Measurements from ENCODE around the gene ZSWIM6.

DNA sequence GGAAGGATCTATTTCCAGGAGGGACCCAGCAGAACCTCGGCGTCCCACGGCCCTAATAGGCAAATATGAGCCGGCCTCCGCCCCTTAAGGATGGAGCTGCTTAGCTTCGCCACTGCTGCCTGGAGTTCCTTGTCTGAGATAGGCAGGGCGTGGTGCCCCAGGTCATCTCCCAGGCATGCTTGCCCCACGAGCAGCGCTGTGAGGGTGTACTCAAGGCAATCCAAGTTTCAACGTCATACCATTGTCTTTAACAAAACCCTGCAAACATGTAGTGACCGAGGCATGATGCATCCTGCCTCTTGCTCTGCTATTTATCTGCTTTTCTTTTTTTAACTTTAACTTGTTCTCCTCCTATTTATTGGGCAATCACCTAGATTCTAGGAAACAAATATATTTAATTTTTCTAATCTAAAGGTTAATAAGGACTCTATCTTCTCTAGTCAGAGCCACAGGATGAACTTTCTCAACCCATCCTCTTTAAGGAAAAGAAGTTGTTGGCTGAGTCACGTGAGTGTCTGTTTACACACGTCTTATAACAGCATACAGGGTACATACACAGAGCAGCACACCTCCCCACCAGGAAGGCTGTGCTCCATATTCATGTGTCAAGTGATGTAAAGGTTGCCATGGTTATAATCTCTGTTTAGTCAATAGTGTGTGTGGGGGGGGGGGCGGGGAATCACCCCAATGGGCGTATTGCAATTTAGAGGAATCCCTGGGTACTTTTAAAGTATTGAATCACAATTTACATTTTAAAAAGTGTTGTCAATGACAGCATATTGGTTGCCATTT, 27.3 kb upstream of the ZSWIM6 start:
- TF ChIP-seq, protein P1, sequence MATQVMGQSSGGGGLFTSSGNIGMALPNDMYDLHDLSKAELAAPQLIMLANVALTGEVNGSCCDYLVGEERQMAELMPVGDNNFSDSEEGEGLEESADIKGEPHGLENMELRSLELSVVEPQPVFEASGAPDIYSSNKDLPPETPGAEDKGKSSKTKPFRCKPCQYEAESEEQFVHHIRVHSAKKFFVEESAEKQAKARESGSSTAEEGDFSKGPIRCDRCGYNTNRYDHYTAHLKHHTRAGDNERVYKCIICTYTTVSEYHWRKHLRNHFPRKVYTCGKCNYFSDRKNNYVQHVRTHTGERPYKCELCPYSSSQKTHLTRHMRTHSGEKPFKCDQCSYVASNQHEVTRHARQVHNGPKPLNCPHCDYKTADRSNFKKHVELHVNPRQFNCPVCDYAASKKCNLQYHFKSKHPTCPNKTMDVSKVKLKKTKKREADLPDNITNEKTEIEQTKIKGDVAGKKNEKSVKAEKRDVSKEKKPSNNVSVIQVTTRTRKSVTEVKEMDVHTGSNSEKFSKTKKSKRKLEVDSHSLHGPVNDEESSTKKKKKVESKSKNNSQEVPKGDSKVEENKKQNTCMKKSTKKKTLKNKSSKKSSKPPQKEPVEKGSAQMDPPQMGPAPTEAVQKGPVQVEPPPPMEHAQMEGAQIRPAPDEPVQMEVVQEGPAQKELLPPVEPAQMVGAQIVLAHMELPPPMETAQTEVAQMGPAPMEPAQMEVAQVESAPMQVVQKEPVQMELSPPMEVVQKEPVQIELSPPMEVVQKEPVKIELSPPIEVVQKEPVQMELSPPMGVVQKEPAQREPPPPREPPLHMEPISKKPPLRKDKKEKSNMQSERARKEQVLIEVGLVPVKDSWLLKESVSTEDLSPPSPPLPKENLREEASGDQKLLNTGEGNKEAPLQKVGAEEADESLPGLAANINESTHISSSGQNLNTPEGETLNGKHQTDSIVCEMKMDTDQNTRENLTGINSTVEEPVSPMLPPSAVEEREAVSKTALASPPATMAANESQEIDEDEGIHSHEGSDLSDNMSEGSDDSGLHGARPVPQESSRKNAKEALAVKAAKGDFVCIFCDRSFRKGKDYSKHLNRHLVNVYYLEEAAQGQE (IDR thresholded peaks at IDR 0.05; ENCODE audit: unreplicated experiment): no peak
- TF ChIP-seq EZH2phosphoT487 (IDR thresholded peaks at IDR 0.05; ENCODE audit: unreplicated experiment): no peak
- TF ChIP-seq, protein P2, sequence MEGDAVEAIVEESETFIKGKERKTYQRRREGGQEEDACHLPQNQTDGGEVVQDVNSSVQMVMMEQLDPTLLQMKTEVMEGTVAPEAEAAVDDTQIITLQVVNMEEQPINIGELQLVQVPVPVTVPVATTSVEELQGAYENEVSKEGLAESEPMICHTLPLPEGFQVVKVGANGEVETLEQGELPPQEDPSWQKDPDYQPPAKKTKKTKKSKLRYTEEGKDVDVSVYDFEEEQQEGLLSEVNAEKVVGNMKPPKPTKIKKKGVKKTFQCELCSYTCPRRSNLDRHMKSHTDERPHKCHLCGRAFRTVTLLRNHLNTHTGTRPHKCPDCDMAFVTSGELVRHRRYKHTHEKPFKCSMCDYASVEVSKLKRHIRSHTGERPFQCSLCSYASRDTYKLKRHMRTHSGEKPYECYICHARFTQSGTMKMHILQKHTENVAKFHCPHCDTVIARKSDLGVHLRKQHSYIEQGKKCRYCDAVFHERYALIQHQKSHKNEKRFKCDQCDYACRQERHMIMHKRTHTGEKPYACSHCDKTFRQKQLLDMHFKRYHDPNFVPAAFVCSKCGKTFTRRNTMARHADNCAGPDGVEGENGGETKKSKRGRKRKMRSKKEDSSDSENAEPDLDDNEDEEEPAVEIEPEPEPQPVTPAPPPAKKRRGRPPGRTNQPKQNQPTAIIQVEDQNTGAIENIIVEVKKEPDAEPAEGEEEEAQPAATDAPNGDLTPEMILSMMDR (conservative IDR thresholded peaks at IDR 0.05; ENCODE audit: low read depth in 2 of 2): no peak
- no peak for TF ChIP-seq EZH2 (IDR thresholded peaks at IDR 0.05; ENCODE audit: low read depth, unreplicated experiment)
- no peak for TF ChIP-seq CREB1 (CRISPR knock-in tag; IDR thresholded peaks at IDR 0.05; ENCODE audit: low read depth)
- TF ChIP-seq STAT1 (IDR thresholded peaks at IDR 0.05; ENCODE audit: unreplicated experiment): no peak
- TF ChIP-seq POLR2AphosphoS5 (IDR thresholded peaks at IDR 0.05; ENCODE audit: low read depth): no peak

All from GM23338 (cell line).